GM18907 (cell line): Measurements from ENCODE around the gene STAC2.

Source experiments
- ATAC-seq: cut with Tn5 transposase; IDR thresholded peaks from one replicate; pipeline ENCODE4 v1.9.1; 2021; ENCODE audit warnings: mild to moderate bottlenecking, moderate library complexity; ENCODE audit not compliant: unreplicated experiment

Gene STAC2

GRCh38 chr17:39212195-39212810 is 13.4 kb downstream of the STAC2 start:
- no peak for ATAC-seq

GRCh38 chr17:39210093-39210434 is 15.7 kb downstream of the STAC2 start:
- no peak for ATAC-seq

- ATAC-seq: no peak
These were observed 16.2 kb downstream of the STAC2 start for GRCh38 chr17:39209317-39210092.

GRCh38 chr17:39208893-39209292 is 16.9 kb downstream of the STAC2 start:
- peak; percentile 38 for ATAC-seq

- no peak for ATAC-seq
These were observed 17.6 kb downstream of the STAC2 start for GRCh38 chr17:39208136-39208535.

- ATAC-seq: no peak
These were observed 20.6 kb downstream of the STAC2 start for GRCh38 chr17:39205112-39205526.

GRCh38 chr17:39204245-39204644 is 21.5 kb downstream of the STAC2 start:
- ATAC-seq: no peak

- no peak for ATAC-seq
These were observed 24.7 kb downstream of the STAC2 start for GRCh38 chr17:39200957-39201510.

- ATAC-seq: peak; percentile 55
These were observed 25.5 kb downstream of the STAC2 start, which contains the start of gene RPL19 for GRCh38 chr17:39200070-39200879. Gene RPL19 (plus strand): TSS chr17:39200283. CDS start chr17:39200345, 62 bp downstream.

- ATAC-seq: peak; percentile 57
These were observed 26.0 kb downstream of the STAC2 start for GRCh38 chr17:39199820-39200069.

- no peak for ATAC-seq
These were observed 27.6 kb downstream of the STAC2 start for GRCh38 chr17:39198186-39198566.

- ATAC-seq: no peak
These were observed 28.2 kb downstream of the STAC2 start, which contains the start of gene CACNB1 for GRCh38 chr17:39197380-39198185. Gene CACNB1 (minus strand): TSS chr17:39197669. CDS start chr17:39197495, 174 bp downstream.

- ATAC-seq: no peak
These were observed 28.9 kb downstream of the STAC2 start for GRCh38 chr17:39196808-39197291.

- no peak for ATAC-seq
These were observed 29.4 kb downstream of the STAC2 start for GRCh38 chr17:39196241-39196807.

GRCh38 chr17:39195568-39196160 is 30.1 kb downstream of the STAC2 start:
- no peak for ATAC-seq

GRCh38 chr17:39194985-39195524 is 30.7 kb downstream of the STAC2 start:
- ATAC-seq: no peak

- no peak for ATAC-seq
These were observed 31.4 kb downstream of the STAC2 start for GRCh38 chr17:39194089-39194984.

- ATAC-seq: no peak
These were observed 32.4 kb downstream of the STAC2 start for GRCh38 chr17:39193346-39193745.

- ATAC-seq: no peak
These were observed 32.8 kb downstream of the STAC2 start for GRCh38 chr17:39192901-39193300.
